Kidney (tissue), 14 donors: ENCODE results near the gene PRKCE. TPM values are rescaled to one million over a fixed set of nuclear protein-coding genes. Genes with fewer than 3 reads are reported as not detected.

Source experiments
- DNase-seq, 5 donors: peaks; one replicate each; pipeline ENCODE4 v3.0.0-alpha.2; 2013 to 2020
- FAIRE-seq: peaks from 2 replicates; lab custom pipeline; 2012; peaks lifted over from hg19 to GRCh38; lab: Jason Lieb, UNC
- H3K27ac ChIP-seq, 2 donors: one replicate each; pipeline ENCODE4 v1.7.0; 2013; ENCODE audit warnings: low read depth in 2 of 2, low read length in 2 of 2, inconsistent platforms in 1 of 2
- H3K27me3 ChIP-seq: one replicate; pipeline ENCODE4 v1.7.1; 2013; ENCODE audit warnings: low read length, inconsistent platforms; ENCODE audit not compliant: control insufficient read depth, insufficient read depth
- H3K36me3 ChIP-seq, 3 donors: one replicate each; pipeline versions ENCODE4 v1.7.0 to v1.7.1; 2013; ENCODE audit warnings: low read length in 3 of 3, control low read depth in 1 of 3, inconsistent platforms in 1 of 3; ENCODE audit not compliant: insufficient read depth in 3 of 3, control insufficient read depth in 2 of 3
- H3K4me1 ChIP-seq, 3 donors: one replicate each; pipeline versions ENCODE4 v1.7.0 to v1.7.1; 2013; ENCODE audit warnings: low read length in 3 of 3, inconsistent platforms in 1 of 3, low read depth in 1 of 3; ENCODE audit not compliant: control insufficient read depth in 2 of 3, insufficient read depth in 2 of 3
- H3K4me3 ChIP-seq, 3 donors: one replicate each; pipeline versions ENCODE4 v1.7.0 to v1.8.1; 2013; ENCODE audit warnings: low read length in 3 of 3, control low read depth in 1 of 3, inconsistent platforms in 1 of 3
- H3K9ac ChIP-seq, 3 donors: one replicate each; pipeline versions ENCODE4 v1.7.0 to v1.7.1; 2013; ENCODE audit warnings: low read length in 3 of 3, control low read depth in 1 of 3, inconsistent platforms in 1 of 3
- H3K9me3 ChIP-seq, 3 donors: one replicate each; pipeline versions ENCODE4 v1.7.0 to v1.7.1; 2013; ENCODE audit warnings: low read length in 3 of 3, control low read depth in 1 of 3, inconsistent platforms in 1 of 3; ENCODE audit not compliant: control insufficient read depth in 2 of 3, insufficient read depth in 1 of 3
- intact Hi-C: fragments of 100-400 bp; cut with DNase I; formaldehyde crosslinking; loops from one replicate; pipeline ENCODE4 v1.11.1; 2022
- polyA plus RNA-seq: library from polyadenylated mRNA; stranded (reverse); fragments of 350-450 nt; fragmentation: Illumina TruSeq; extraction: RNeasy Lipid Tissue Mini Kit (QIAGEN cat#74804); gene quantifications from one replicate; pipeline ENCODE4 v1.2.3, GENCODE V29; 2014; ENCODE audit warnings: low read depth, low replicate concordance; ENCODE audit not compliant: insufficient read depth
- total RNA-seq: library from RNA; stranded (reverse); fragmentation: NEBNext Ultra II Directional; extraction: Animal tissue kit (Norgen Biotek cat#: 25700); gene quantifications from one replicate; pipeline ENCODE4 v1.2.1, GENCODE V29; 2021
- TF ChIP-seq, protein P1 (sequence below): IDR thresholded peaks from 3 replicates; pipeline ENCODE4 v1.5.1; 2012; ENCODE audit warnings: mild to moderate bottlenecking, moderate library complexity, borderline replicate concordance; ENCODE audit not compliant: insufficient read depth; ENCODE audit errors: extremely low read depth
- donor health status: control.
- donor health status: control.
- donor health status: control.
- donor health status: control.
- donor health status: control.
- donor health status: DM: yes; HTN: yes; CAD: no.
- donor health status: Normal renal cell carcinoma (clear cell type).

Gene PRKCE
- total and polyA plus RNA-seq, 2 donors from 2014 or later, result 11.1 to 27.3 TPM

- TF ChIP-seq, protein P1, sequence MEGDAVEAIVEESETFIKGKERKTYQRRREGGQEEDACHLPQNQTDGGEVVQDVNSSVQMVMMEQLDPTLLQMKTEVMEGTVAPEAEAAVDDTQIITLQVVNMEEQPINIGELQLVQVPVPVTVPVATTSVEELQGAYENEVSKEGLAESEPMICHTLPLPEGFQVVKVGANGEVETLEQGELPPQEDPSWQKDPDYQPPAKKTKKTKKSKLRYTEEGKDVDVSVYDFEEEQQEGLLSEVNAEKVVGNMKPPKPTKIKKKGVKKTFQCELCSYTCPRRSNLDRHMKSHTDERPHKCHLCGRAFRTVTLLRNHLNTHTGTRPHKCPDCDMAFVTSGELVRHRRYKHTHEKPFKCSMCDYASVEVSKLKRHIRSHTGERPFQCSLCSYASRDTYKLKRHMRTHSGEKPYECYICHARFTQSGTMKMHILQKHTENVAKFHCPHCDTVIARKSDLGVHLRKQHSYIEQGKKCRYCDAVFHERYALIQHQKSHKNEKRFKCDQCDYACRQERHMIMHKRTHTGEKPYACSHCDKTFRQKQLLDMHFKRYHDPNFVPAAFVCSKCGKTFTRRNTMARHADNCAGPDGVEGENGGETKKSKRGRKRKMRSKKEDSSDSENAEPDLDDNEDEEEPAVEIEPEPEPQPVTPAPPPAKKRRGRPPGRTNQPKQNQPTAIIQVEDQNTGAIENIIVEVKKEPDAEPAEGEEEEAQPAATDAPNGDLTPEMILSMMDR, result no peak
Measured at GRCh38 chr2:45946023-45946422, 294.5 kb downstream of the PRKCE start.

DNA sequence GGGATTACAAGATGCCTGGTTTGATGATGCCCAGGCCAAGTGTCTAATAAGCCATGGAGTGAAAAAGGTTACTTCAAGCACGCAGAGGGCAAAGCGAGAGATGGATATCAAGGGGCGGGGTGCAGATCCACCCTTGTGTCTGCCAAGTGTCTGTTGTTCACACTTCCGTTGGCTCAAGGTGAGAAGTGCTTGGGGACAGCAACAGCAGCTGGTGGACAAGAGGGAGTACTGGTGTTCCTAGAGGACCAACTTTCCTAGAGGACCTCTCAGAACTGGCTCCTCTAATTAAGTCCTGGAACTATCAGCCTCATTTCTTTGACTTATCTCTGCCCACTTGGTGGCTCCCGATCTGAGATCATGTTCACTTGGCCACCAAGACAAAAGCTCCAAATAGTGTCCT is 299.1 kb downstream of the PRKCE start:
- no peaks in the 10 kb centered on the region for H3K9me3 ChIP-seq
- intact Hi-C loops, result no loop called here
- H3K4me3 ChIP-seq, result no peak overlapping the region
- no peak overlapping the region for H3K9ac ChIP-seq
- peak in 1 of 5 donors; percentile 14 for DNase-seq
- TF ChIP-seq, protein P1, result no peak
- H3K27ac ChIP-seq, result no peak overlapping the region
- no peak for FAIRE-seq
- H3K36me3 ChIP-seq, result no peaks in the 10 kb centered on the region
- H3K27me3 ChIP-seq, result no peaks in the 10 kb centered on the region
- peaks cover 0 to 3% (median 0%) of the 10 kb centered on the region in 3 donors for H3K4me1 ChIP-seq

More at GRCh38 chr2:45946023-45946422, 294.5 kb downstream of the PRKCE start:
- Histone ChIP-seq H3K27me3 (no peaks in the 10 kb centered on the region), H3K4me1 (peaks cover 0 to 3% (median 3%) of the 10 kb centered on the region in 3 donors), H3K9ac (no peak overlapping the region), H3K9me3 (no peaks in the 10 kb centered on the region), H3K27ac (no peak overlapping the region), H3K4me3 (no peak overlapping the region), H3K36me3 (no peaks in the 10 kb centered on the region)
- intact Hi-C loops, result no loop called here
- DNase-seq (peak in 1 of 5 donors; percentile 19), FAIRE-seq (no peak)

GRCh38 chr2:45951025-45951727 is 299.7 kb downstream of the PRKCE start:
- H3K9ac ChIP-seq, result no peak overlapping the region
- no peaks in the 10 kb centered on the region for H3K27me3 ChIP-seq
- TF ChIP-seq, protein P1, result no peak
- peak in 1 of 5 donors; percentile 16 for DNase-seq
- no peak overlapping the region for H3K4me3 ChIP-seq
- H3K9me3 ChIP-seq, result no peaks in the 10 kb centered on the region
- intact Hi-C loops, result no loop called here
- H3K27ac ChIP-seq, result no peak overlapping the region
- peaks cover 0 to 3% (median 0%) of the 10 kb centered on the region in 3 donors for H3K4me1 ChIP-seq
- FAIRE-seq, result no peak
- H3K36me3 ChIP-seq, result no peaks in the 10 kb centered on the region
